ENCODE measurements around the gene UBASH3A. TPM values are rescaled to one million over a fixed set of nuclear protein-coding genes. Genes with fewer than 3 reads are reported as not detected.

The UBASH3A gene
- total RNA-seq, 2 experiments from 2014 or later, result 59.7 to 60.8 TPM

GRCh38 chr21:42360317-42360716 is 43.4 kb upstream of the UBASH3A start:
- intact Hi-C loops (cut with DNase I, micrococcal nuclease), result no loop called here
- Histone ChIP-seq H3K9me3 (ENCODE audit: control insufficient read depth in 1 of 2, insufficient read depth in 1 of 2, low read length in 2 of 2) (peaks cover 3 to 10% of the 10 kb centered on the region in 2 experiments), H3K4me1 (ENCODE audit: insufficient read depth, low read length) (peaks cover 6% of the 10 kb centered on the region), H3K27ac (ENCODE audit: low read depth in 1 of 2, low read length in 2 of 2) (no peak overlapping the region), H3K4me3 (ENCODE audit: low read length) (no peak overlapping the region), H3K27me3 (ENCODE audit: control insufficient read depth in 1 of 2, insufficient read depth in 2 of 2, low read length in 2 of 2) (no peaks in the 10 kb centered on the region), H3K36me3 (ENCODE audit: insufficient read depth, low read length) (no peaks in the 10 kb centered on the region)
- no peak for DNase-seq
- H3K27me3 Mint-ChIP-seq, result no peaks in the 10 kb centered on the region
- H3K9me3 Mint-ChIP-seq, result peaks cover 4% of the 10 kb centered on the region
- ChIA-PET CTCF (no interaction called here), POLR2A (no interaction called here)
- H3K4me3 Mint-ChIP-seq, result no peak overlapping the region
- H3K27ac Mint-ChIP-seq, result no peak overlapping the region
- ATAC-seq (ENCODE audit: poor library complexity), result no peak
- TF ChIP-seq, protein P1, sequence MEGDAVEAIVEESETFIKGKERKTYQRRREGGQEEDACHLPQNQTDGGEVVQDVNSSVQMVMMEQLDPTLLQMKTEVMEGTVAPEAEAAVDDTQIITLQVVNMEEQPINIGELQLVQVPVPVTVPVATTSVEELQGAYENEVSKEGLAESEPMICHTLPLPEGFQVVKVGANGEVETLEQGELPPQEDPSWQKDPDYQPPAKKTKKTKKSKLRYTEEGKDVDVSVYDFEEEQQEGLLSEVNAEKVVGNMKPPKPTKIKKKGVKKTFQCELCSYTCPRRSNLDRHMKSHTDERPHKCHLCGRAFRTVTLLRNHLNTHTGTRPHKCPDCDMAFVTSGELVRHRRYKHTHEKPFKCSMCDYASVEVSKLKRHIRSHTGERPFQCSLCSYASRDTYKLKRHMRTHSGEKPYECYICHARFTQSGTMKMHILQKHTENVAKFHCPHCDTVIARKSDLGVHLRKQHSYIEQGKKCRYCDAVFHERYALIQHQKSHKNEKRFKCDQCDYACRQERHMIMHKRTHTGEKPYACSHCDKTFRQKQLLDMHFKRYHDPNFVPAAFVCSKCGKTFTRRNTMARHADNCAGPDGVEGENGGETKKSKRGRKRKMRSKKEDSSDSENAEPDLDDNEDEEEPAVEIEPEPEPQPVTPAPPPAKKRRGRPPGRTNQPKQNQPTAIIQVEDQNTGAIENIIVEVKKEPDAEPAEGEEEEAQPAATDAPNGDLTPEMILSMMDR (IDR thresholded peaks at IDR 0.05), result no peak
- H3K4me1 Mint-ChIP-seq (ENCODE audit: low read depth), result no peaks in the 10 kb centered on the region
- no peaks in the 10 kb centered on the region for H3K36me3 Mint-ChIP-seq (ENCODE audit: low read depth)

- no peaks in the 10 kb centered on the region for H3K36me3 ChIP-seq (ENCODE audit: insufficient read depth, low read length)
- intact Hi-C loops (cut with DNase I, micrococcal nuclease), result no loop called here
- Mint-ChIP-seq H3K27me3 (no peaks in the 10 kb centered on the region), H3K4me1 (ENCODE audit: low read depth) (no peaks in the 10 kb centered on the region), H3K36me3 (ENCODE audit: low read depth) (no peaks in the 10 kb centered on the region), H3K4me3 (no peak overlapping the region), H3K27ac (no peak overlapping the region), H3K9me3 (no peaks in the 10 kb centered on the region)
- DNase-seq (no peak), ATAC-seq (ENCODE audit: poor library complexity) (no peak)
- H3K4me3 ChIP-seq (ENCODE audit: low read length), result no peak overlapping the region
- H3K27ac ChIP-seq (ENCODE audit: low read depth in 1 of 2, low read length in 2 of 2), result no peak overlapping the region
- ChIA-PET POLR2A (no interaction called here), CTCF (interaction anchor here (1.3 kb wide), 1 partner anchor 89 kb away, joined by 5 read pairs; no protein-coding TSS in a partner anchor)
- TF ChIP-seq, protein P1 (IDR thresholded peaks at IDR 0.05), result no peak
- H3K9me3 ChIP-seq (ENCODE audit: control insufficient read depth in 1 of 2, insufficient read depth in 1 of 2, low read length in 2 of 2), result peaks cover 0 to 10% of the 10 kb centered on the region in 2 experiments
- H3K27me3 ChIP-seq (ENCODE audit: control insufficient read depth in 1 of 2, insufficient read depth in 2 of 2, low read length in 2 of 2), result no peaks in the 10 kb centered on the region
- peaks cover 6% of the 10 kb centered on the region for H3K4me1 ChIP-seq (ENCODE audit: insufficient read depth, low read length)
Observed at GRCh38 chr21:42361286-42361685, 42.4 kb upstream of the UBASH3A start.

- Histone ChIP-seq H3K4me1 (ENCODE audit: insufficient read depth, low read length) (peaks cover 6% of the 10 kb centered on the region), H3K9me3 (ENCODE audit: control insufficient read depth in 1 of 2, insufficient read depth in 1 of 2, low read length in 2 of 2) (peaks cover 0 to 10% of the 10 kb centered on the region in 2 experiments), H3K4me3 (ENCODE audit: low read length) (no peak overlapping the region), H3K27me3 (ENCODE audit: control insufficient read depth in 1 of 2, insufficient read depth in 2 of 2, low read length in 2 of 2) (no peaks in the 10 kb centered on the region), H3K36me3 (ENCODE audit: insufficient read depth, low read length) (no peaks in the 10 kb centered on the region), H3K27ac (ENCODE audit: low read depth in 1 of 2, low read length in 2 of 2) (no peak overlapping the region)
- Mint-ChIP-seq H3K27ac (no peak overlapping the region), H3K4me3 (no peak overlapping the region), H3K27me3 (no peaks in the 10 kb centered on the region), H3K9me3 (no peaks in the 10 kb centered on the region), H3K36me3 (ENCODE audit: low read depth) (no peaks in the 10 kb centered on the region), H3K4me1 (ENCODE audit: low read depth) (no peaks in the 10 kb centered on the region)
- ChIA-PET POLR2A (no interaction called here), CTCF (interaction anchor here (0.7 to 1.3 kb wide), 2 partner anchors 88 to 289 kb away, joined by 3 to 5 read pairs; no protein-coding TSS in a partner anchor)
- TF ChIP-seq, protein P1 (IDR thresholded peaks at IDR 0.05), result no peak
- ATAC-seq (ENCODE audit: poor library complexity) (no peak), DNase-seq (no peak)
- intact Hi-C loops (cut with DNase I, micrococcal nuclease), result loop anchor here in 1 of 2 experiments (2.0 kb wide), 1 partner anchor 27 kb away; no protein-coding TSS in a partner anchor
Observed at GRCh38 chr21:42362198-42362597, 41.5 kb upstream of the UBASH3A start.

Data from CD4-positive, alpha-beta T cell (primary cell).